ENCODE measurements around the gene RPS27. TPM values are rescaled to one million over a fixed set of nuclear protein-coding genes. Genes with fewer than 3 reads are reported as not detected.

The RPS27 gene
- total RNA-seq, 1 experiment from 2014 or later, result 2,544 TPM

- no peak for ATAC-seq
- Histone ChIP-seq H3F3A (ENCODE audit: low read length, unreplicated experiment) (peaks cover 17% of the 10 kb centered on the region), H3K9ac (ENCODE audit: low read length) (peak overlapping the region; percentile 95), H3K9me3 (ENCODE audit: low read length) (no peaks in the 10 kb centered on the region), H3K27me3 (ENCODE audit: low read length) (no peaks in the 10 kb centered on the region), H3K79me2 (ENCODE audit: low read length) (peaks cover 24% of the 10 kb centered on the region), H3K9me2 (replicated peaks; ENCODE audit: low read length) (no peaks in the 10 kb centered on the region), H3K27ac (ENCODE audit: low read length) (peak overlapping the region; percentile 69), H3K4me3 (ENCODE audit: low read length) (peak overlapping the region; percentile 94), H3K4me1 (ENCODE audit: insufficient read depth, low read length) (peaks cover 18% of the 10 kb centered on the region), H3K36me3 (ENCODE audit: low read depth, low read length) (peaks cover 27% of the 10 kb centered on the region), H3K4me2 (ENCODE audit: low read length) (peak overlapping the region; percentile 83), H2AFZ (ENCODE audit: low read length) (no peak overlapping the region), H4K20me1 (ENCODE audit: low read length) (peaks cover 17% of the 10 kb centered on the region)
- intact Hi-C loops (cut with micrococcal nuclease), result no loop called here
- DNase-seq, result no peak
- TSS peak; percentile 80 for BruUV-seq (replicated peaks)
- CTCF ChIA-PET, result no interaction called here
- POLR2A ChIA-PET (ENCODE audit: unreplicated experiment), result interaction anchor here (0.5 to 0.6 kb wide), 2 partner anchors 206 to 332 kb away, joined by 3 to 6 read pairs; no protein-coding TSS in a partner anchor
- TF ChIP-seq CTCF (conservative IDR thresholded peaks at IDR 0.05; ENCODE audit: low read depth, low read length) (no peak), EZH2 (IDR thresholded peaks at IDR 0.05; ENCODE audit: low read length, unreplicated experiment) (no peak), EZH2phosphoT487 (IDR thresholded peaks at IDR 0.05; ENCODE audit: borderline replicate concordance, low read length) (no peak)
These were observed 629 bp downstream of the RPS27 start for GRCh38 chr1:153991151-153991630.

- no peaks in the 10 kb centered on the region for H3K9me3 ChIP-seq (ENCODE audit: low read length)
- peaks cover 17% of the 10 kb centered on the region for H4K20me1 ChIP-seq (ENCODE audit: low read length)
- BruUV-seq (replicated peaks), result no TSS peak
- H3K9ac ChIP-seq (ENCODE audit: low read length), result peak overlapping the region; percentile 95
- H3K27me3 ChIP-seq (ENCODE audit: low read length), result no peaks in the 10 kb centered on the region
- H2AFZ ChIP-seq (ENCODE audit: low read length), result no peak overlapping the region
- peak overlapping the region; percentile 83 for H3K4me2 ChIP-seq (ENCODE audit: low read length)
- peaks cover 14% of the 10 kb centered on the region for H3K4me1 ChIP-seq (ENCODE audit: insufficient read depth, low read length)
- ATAC-seq (no peak), DNase-seq (no peak)
- peaks cover 27% of the 10 kb centered on the region for H3K36me3 ChIP-seq (ENCODE audit: low read depth, low read length)
- ChIA-PET CTCF (no interaction called here), POLR2A (ENCODE audit: unreplicated experiment) (no interaction called here)
- TF ChIP-seq EZH2phosphoT487 (IDR thresholded peaks at IDR 0.05; ENCODE audit: borderline replicate concordance, low read length) (no peak), CTCF (conservative IDR thresholded peaks at IDR 0.05; ENCODE audit: low read depth, low read length) (no peak), EZH2 (IDR thresholded peaks at IDR 0.05; ENCODE audit: low read length, unreplicated experiment) (no peak)
- H3K79me2 ChIP-seq (ENCODE audit: low read length), result peaks cover 24% of the 10 kb centered on the region
- intact Hi-C loops (cut with micrococcal nuclease), result no loop called here
- peaks cover 14% of the 10 kb centered on the region for H3F3A ChIP-seq (ENCODE audit: low read length, unreplicated experiment)
- H3K27ac ChIP-seq (ENCODE audit: low read length), result no peak overlapping the region
- H3K4me3 ChIP-seq (ENCODE audit: low read length), result peak overlapping the region; percentile 94
- no peaks in the 10 kb centered on the region for H3K9me2 ChIP-seq (replicated peaks; ENCODE audit: low read length)
These were observed 1.2 kb downstream of the RPS27 start for GRCh38 chr1:153991806-153992205.

GRCh38 chr1:153995202-153995601 lies 4.6 kb downstream of the RPS27 start:
- TF ChIP-seq EZH2phosphoT487 (IDR thresholded peaks at IDR 0.05; ENCODE audit: borderline replicate concordance, low read length) (no peak), CTCF (conservative IDR thresholded peaks at IDR 0.05; ENCODE audit: low read depth, low read length) (no peak), EZH2 (IDR thresholded peaks at IDR 0.05; ENCODE audit: low read length, unreplicated experiment) (no peak)
- Histone ChIP-seq H3K9me2 (replicated peaks; ENCODE audit: low read length) (no peaks in the 10 kb centered on the region), H3F3A (ENCODE audit: low read length, unreplicated experiment) (peaks cover 14% of the 10 kb centered on the region), H3K9me3 (ENCODE audit: low read length) (no peaks in the 10 kb centered on the region), H3K4me3 (ENCODE audit: low read length) (no peak overlapping the region), H3K79me2 (ENCODE audit: low read length) (peaks cover 24% of the 10 kb centered on the region), H3K4me2 (ENCODE audit: low read length) (no peak overlapping the region), H3K9ac (ENCODE audit: low read length) (no peak overlapping the region), H4K20me1 (ENCODE audit: low read length) (peaks cover 17% of the 10 kb centered on the region), H3K27ac (ENCODE audit: low read length) (no peak overlapping the region), H3K27me3 (ENCODE audit: low read length) (no peaks in the 10 kb centered on the region), H2AFZ (ENCODE audit: low read length) (no peak overlapping the region), H3K36me3 (ENCODE audit: low read depth, low read length) (peaks cover 27% of the 10 kb centered on the region), H3K4me1 (ENCODE audit: insufficient read depth, low read length) (peaks cover 14% of the 10 kb centered on the region)
- CTCF ChIA-PET, result no interaction called here
- POLR2A ChIA-PET (ENCODE audit: unreplicated experiment), result interaction anchor here (0.6 kb wide), 1 partner anchor 226 kb away, joined by 4 read pairs; no protein-coding TSS in a partner anchor
- ATAC-seq, result no peak
- no TSS peak for BruUV-seq (replicated peaks)
- intact Hi-C loops (cut with micrococcal nuclease), result no loop called here
- DNase-seq, result no peak
